Liver (tissue), 3 donors: ENCODE results near the gene RNU2-1.

Source experiments
- CTCF ChIP-seq: fragments of 150-350 bp; IDR thresholded peaks from 2 replicates; pipeline ENCODE4 v1.5.1; 2017; ENCODE audit warnings: improper control_type of control experiment, low read depth, low read length; ENCODE audit not compliant: missing input control
- EGR1 ChIP-seq, 2 donors: IDR thresholded peaks; 2 replicates each; pipeline ENCODE4 v1.6.1; 2016 to 2018; ENCODE audit warnings: antibody characterized with exemption in 2 of 2, low read depth in 2 of 2
- MAX ChIP-seq: IDR thresholded peaks from 2 replicates; pipeline ENCODE4 v1.6.1; 2016; ENCODE audit warnings: antibody characterized with exemption
- REST ChIP-seq: IDR thresholded peaks from 2 replicates; pipeline ENCODE4 v1.6.1; 2016; ENCODE audit warnings: antibody characterized with exemption, mild to moderate bottlenecking
- RXRA ChIP-seq, 2 donors: IDR thresholded peaks; 2 replicates each; pipeline ENCODE4 v1.6.1; 2017 to 2018; ENCODE audit warnings: antibody characterized with exemption in 2 of 2, mild to moderate bottlenecking in 1 of 2
- SP1 ChIP-seq: IDR thresholded peaks from 2 replicates; pipeline ENCODE4 v1.6.1; 2018; ENCODE audit warnings: antibody characterized with exemption, mild to moderate bottlenecking
- TAF1 ChIP-seq: conservative IDR thresholded peaks from 2 replicates; pipeline ENCODE4 v1.6.1; 2016; ENCODE audit warnings: antibody characterized with exemption, mild to moderate bottlenecking
- YY1 ChIP-seq: IDR thresholded peaks from 2 replicates; pipeline ENCODE4 v1.6.1; 2016; ENCODE audit warnings: antibody characterized with exemption, mild to moderate bottlenecking
- donor health status: healthy.
- donor health status: healthy.

GRCh38 chr17:43219746-43220380 is 13.9 kb downstream of the RNU2-1 start:
- TF ChIP-seq REST (no peak), CTCF (no peak), MAX (no peak), YY1 (no peak), RXRA (IDR thresholded peaks at IDR 0.05) (no peak), SP1 (no peak), EGR1 (IDR thresholded peaks at IDR 0.05; ENCODE audit: low read depth in 2 of 2) (no peak), TAF1 (no peak)
